ENCODE results near the gene ARHGAP18.

- TF ChIP-seq EZH2 (IDR thresholded peaks at IDR 0.05; ENCODE audit: low read depth, unreplicated experiment) (no peak), STAT1 (IDR thresholded peaks at IDR 0.05; ENCODE audit: unreplicated experiment) (no peak), POLR2AphosphoS5 (IDR thresholded peaks at IDR 0.05; ENCODE audit: low read depth) (no peak), CTCF (conservative IDR thresholded peaks at IDR 0.05; ENCODE audit: low read depth in 2 of 2) (no peak), CREB1 (CRISPR knock-in tag; IDR thresholded peaks at IDR 0.05; ENCODE audit: low read depth) (no peak), EZH2phosphoT487 (IDR thresholded peaks at IDR 0.05; ENCODE audit: unreplicated experiment) (no peak), NANOG (IDR thresholded peaks at IDR 0.05; ENCODE audit: borderline replicate concordance) (no peak), JUNB (IDR thresholded peaks at IDR 0.05; ENCODE audit: unreplicated experiment) (no peak), REST (IDR thresholded peaks at IDR 0.05; ENCODE audit: unreplicated experiment) (no peak)
Measured at GRCh38 chr6:129657483-129657882, 52.5 kb downstream of the ARHGAP18 start.
